Endothelial cell of umbilical vein (primary cell): ENCODE measurements around the gene JADE1.

Experiments used
- CTCF ChIP-seq, 2 donors: IDR thresholded peaks; 1 replicate in 1 of 2; 2 replicates in 1 of 2; pipeline ENCODE4 v1.5.1; 2011; ENCODE audit warnings: low read length in 2 of 2, mild to moderate bottlenecking in 2 of 2, moderate library complexity in 2 of 2, control low read depth in 1 of 2, inconsistent platforms in 1 of 2, low read depth in 1 of 2; ENCODE audit not compliant: insufficient read depth in 1 of 2; ENCODE audit errors: extremely low read depth in 1 of 2
- EZH2 ChIP-seq: IDR thresholded peaks from 2 replicates; pipeline ENCODE4 v1.6.1; 2012; ENCODE audit warnings: borderline replicate concordance, low read depth, mild to moderate bottlenecking, moderate library complexity, low read length, inconsistent platforms; ENCODE audit not compliant: severe bottlenecking
- FOS ChIP-seq: IDR thresholded peaks from 2 replicates; pipeline ENCODE4 v1.6.1; 2011; ENCODE audit warnings: mild to moderate bottlenecking, low read length, moderate library complexity, borderline replicate concordance; ENCODE audit not compliant: insufficient read depth
- GATA2 ChIP-seq: IDR thresholded peaks from 2 replicates; pipeline ENCODE4 v1.7.0; 2011; ENCODE audit warnings: low read depth, mild to moderate bottlenecking, moderate library complexity, mixed read lengths, low read length; ENCODE audit not compliant: insufficient read length, insufficient read depth
- JUN ChIP-seq: IDR thresholded peaks from 2 replicates; pipeline ENCODE4 v1.6.1; 2011; ENCODE audit warnings: borderline replicate concordance, low read depth; ENCODE audit not compliant: insufficient read length, insufficient read depth
- MAX ChIP-seq: IDR thresholded peaks from 2 replicates; pipeline ENCODE4 v1.6.1; 2011; ENCODE audit not compliant: insufficient read depth, insufficient read length
- MYC ChIP-seq: IDR thresholded peaks from one replicate; pipeline ENCODE4 v1.6.1; 2011; ENCODE audit warnings: mild to moderate bottlenecking, low read depth, low read length
- POLR2A ChIP-seq: IDR thresholded peaks from 2 replicates; pipeline ENCODE4 v1.6.1; 2012; ENCODE audit warnings: low read depth, mild to moderate bottlenecking, control low read depth, low read length
- POLR2AphosphoS5 ChIP-seq: IDR thresholded peaks from 2 replicates; pipeline ENCODE4 v1.6.1; 2012; ENCODE audit warnings: low read depth, mild to moderate bottlenecking, control low read depth, low read length, moderate library complexity; ENCODE audit not compliant: insufficient read depth

GRCh38 chr4:128827296-128827695 is 17.8 kb downstream of the JADE1 start:
- no peak for TF ChIP-seq CTCF (IDR thresholded peaks at IDR 0.05; ENCODE audit: extremely low read depth in 1 of 2, insufficient read depth in 1 of 2, low read depth in 1 of 2, low read length in 2 of 2)
- TF ChIP-seq EZH2: no peak
- TF ChIP-seq POLR2A: no peak
- no peak for TF ChIP-seq MYC
- no peak for TF ChIP-seq GATA2
- TF ChIP-seq POLR2AphosphoS5: no peak
- no peak for TF ChIP-seq FOS
- TF ChIP-seq MAX: no peak
- TF ChIP-seq JUN: no peak
